IMR-90 (cell line): Measurements from ENCODE around the gene PLXDC2. TPM values are rescaled to one million over a fixed set of nuclear protein-coding genes. Genes with fewer than 3 reads are reported as not detected.

Source experiments
- ATAC-seq: fragments of 200-7000 bp; cut with Tn5 transposase; 2 replicates; pipeline ENCODE4 v1.9.1; 2020; ENCODE audit warnings: low read depth, mild to moderate bottlenecking, moderate library complexity
- BruUV-seq: library from RNA; stranded (reverse); fragments of 400-500 nt; replicated peaks from 2 replicates; lab custom pipeline; 2021; lab: Mats Ljungman, UMichigan
- CTCF ChIA-PET: fragments of 300-600 bp; formaldehyde crosslinking; extraction: SDS; loops from one replicate; lab custom pipeline; 2021; ENCODE audit warnings: antibody characterized with exemption; lab: Yijun Ruan, JAX
- POLR2A ChIA-PET: fragments of 300-600 bp; sonication (Branson Sonifier 250); formaldehyde crosslinking; loops from one replicate; lab custom pipeline; 2022; ENCODE audit warnings: antibody characterized with exemption; ENCODE audit not compliant: unreplicated experiment; lab: Charles Lee
- DNase-seq: peaks from one replicate; pipeline ENCODE4 v3.0.0; 2013
- H2AFZ ChIP-seq: replicated peaks from 2 replicates; pipeline ENCODE3; 2013; ENCODE audit warnings: low read length, mild to moderate bottlenecking; ENCODE audit not compliant: poor library complexity
- H2AK5ac ChIP-seq: 2 replicates; pipeline ENCODE4 v1.6.1; 2013; ENCODE audit warnings: low read depth, low read length, inconsistent platforms
- H2AK9ac ChIP-seq: replicated peaks from 2 replicates; pipeline ENCODE3; 2013; ENCODE audit warnings: mild to moderate bottlenecking, low read depth, low read length, moderate library complexity; ENCODE audit not compliant: poor library complexity
- H2BK120ac ChIP-seq: 2 replicates; pipeline ENCODE4 v1.6.1; 2013; ENCODE audit warnings: low read depth, low read length, inconsistent platforms
- H2BK15ac ChIP-seq: 3 replicates; pipeline ENCODE4 v1.6.1; 2013; ENCODE audit warnings: low read depth, low read length, inconsistent platforms
- H2BK20ac ChIP-seq: 2 replicates; pipeline ENCODE4 v1.6.1; 2013; ENCODE audit warnings: low read depth, mild to moderate bottlenecking, inconsistent platforms, low read length, moderate library complexity
- H2BK5ac ChIP-seq: 2 replicates; pipeline ENCODE4 v1.6.1; 2013; ENCODE audit warnings: mild to moderate bottlenecking, low read depth, low read length, inconsistent platforms; ENCODE audit not compliant: poor library complexity, severe bottlenecking
- H3K14ac ChIP-seq: replicated peaks from 2 replicates; pipeline ENCODE4 v1.6.1; 2013; ENCODE audit warnings: low read depth, low read length, inconsistent platforms
- H3K18ac ChIP-seq: 2 replicates; pipeline ENCODE4 v1.6.1; 2013; ENCODE audit warnings: low read depth, low read length, control low read depth
- H3K23ac ChIP-seq: 2 replicates; pipeline ENCODE4 v1.6.1; 2013; ENCODE audit warnings: low read depth, low read length, inconsistent platforms
- H3K27ac ChIP-seq: 2 replicates; pipeline ENCODE4 v1.5.1; 2013; ENCODE audit warnings: mild to moderate bottlenecking, control low read depth, low read length; ENCODE audit not compliant: insufficient read depth
- H3K27me3 ChIP-seq: 2 replicates; pipeline ENCODE4 v1.6.1; 2013; ENCODE audit warnings: low read length; ENCODE audit not compliant: control insufficient read depth, insufficient read depth
- H3K36me3 ChIP-seq: 2 replicates; pipeline ENCODE4 v1.6.1; 2013; ENCODE audit warnings: low read length, mixed read lengths; ENCODE audit not compliant: control insufficient read depth, insufficient read depth
- H3K4ac ChIP-seq: 2 replicates; pipeline ENCODE4 v1.6.1; 2013; ENCODE audit warnings: low read depth, low read length, inconsistent platforms
- H3K4me1 ChIP-seq: 2 replicates; pipeline ENCODE4 v1.6.1; 2013; ENCODE audit warnings: low read length, mixed read lengths; ENCODE audit not compliant: control insufficient read depth, insufficient read depth
- H3K4me2 ChIP-seq: 2 replicates; pipeline ENCODE4 v1.6.1; 2013; ENCODE audit warnings: low read depth, mild to moderate bottlenecking, control low read depth, low read length, moderate library complexity
- H3K4me3 ChIP-seq: 2 replicates; pipeline ENCODE4 v1.5.1; 2013; ENCODE audit warnings: low read depth, mild to moderate bottlenecking, control low read depth, low read length, moderate library complexity; ENCODE audit not compliant: insufficient read depth
- H3K56ac ChIP-seq: 2 replicates; pipeline ENCODE4 v1.6.1; 2013; ENCODE audit warnings: low read length, inconsistent platforms; ENCODE audit not compliant: insufficient read depth; ENCODE audit errors: extremely low read depth
- H3K79me1 ChIP-seq, 2 experiments: 2 replicates each; pipeline ENCODE4 v1.6.1; 2013; ENCODE audit warnings: low read length in 2 of 2, inconsistent platforms in 1 of 2, low read depth in 1 of 2
- H3K9ac ChIP-seq: 2 replicates; pipeline ENCODE4 v1.6.1; 2013; ENCODE audit warnings: low read depth, low read length, control low read depth
- H3K9me1 ChIP-seq: 2 replicates; pipeline ENCODE4 v1.6.1; 2013; ENCODE audit warnings: low read length, inconsistent platforms; ENCODE audit not compliant: insufficient read depth
- H3K9me3 ChIP-seq: 2 replicates; pipeline ENCODE4 v1.6.1; 2013; ENCODE audit warnings: low read length; ENCODE audit not compliant: control insufficient read depth, insufficient read depth
- H4K20me1 ChIP-seq: 2 replicates; pipeline ENCODE4 v1.6.1; 2013; ENCODE audit warnings: low read length, inconsistent platforms; ENCODE audit not compliant: insufficient read depth
- H4K5ac ChIP-seq: 2 replicates; pipeline ENCODE4 v1.6.1; 2013; ENCODE audit warnings: mild to moderate bottlenecking, low read depth, low read length, control low read depth
- H4K8ac ChIP-seq, 2 experiments: 2 replicates each; pipeline ENCODE4 v1.6.1; 2013; ENCODE audit warnings: low read depth in 2 of 2, low read length in 2 of 2, control low read depth in 1 of 2, inconsistent platforms in 1 of 2
- H4K91ac ChIP-seq: 2 replicates; pipeline ENCODE4 v1.6.1; 2013; ENCODE audit warnings: low read depth, low read length, inconsistent platforms; ENCODE audit not compliant: insufficient read depth
- CEBPB ChIP-seq: IDR thresholded peaks from 2 replicates; pipeline ENCODE4 v1.6.1; 2012; ENCODE audit warnings: low read depth, low read length, improper control_type of control experiment
- MAFK ChIP-seq: IDR thresholded peaks from 2 replicates; pipeline ENCODE4 v1.6.1; 2012; ENCODE audit warnings: low read depth, low read length, improper control_type of control experiment
- WGBS, 2 experiments: methylation state at CpG; one replicate each; pipeline versions ENCODE4 v1.1.5 to v1.1.7; 2013; ENCODE audit warnings: missing lambda C conversion rate in 2 of 2; ENCODE audit not compliant: insufficient read length in 1 of 2; ENCODE audit errors: extremely low coverage in 2 of 2; 5-methylcytosine and 5-hydroxymethylcytosine counted together
- dilution Hi-C: fragments of 300-500 bp; cut with HindIII; formaldehyde crosslinking; loops from one replicate; pipeline ENCODE4 v1.14.3; 2018; ENCODE audit warnings: low sequenced_read_pairs; ENCODE audit not compliant: unreplicated experiment
- in situ Hi-C: fragments of 300-500 bp; cut with MboI; formaldehyde crosslinking; loops from 3 replicates; pipeline ENCODE4 v1.14.3; 2019; ENCODE audit warnings: low sequenced_read_pairs, inconsistent platforms, mixed read lengths
- intact Hi-C: fragments of 100-400 bp; cut with micrococcal nuclease; formaldehyde crosslinking; loops from 2 replicates; pipeline ENCODE4 v1.10.0; 2022
- polyA plus RNA-seq, 3 experiments: library from polyadenylated mRNA; depleted of rRNA; stranded (reverse); fragments of >200 nt; gene quantifications; 2 replicates each; pipeline ENCODE4 v1.2.3, GENCODE V29; 2012; ENCODE audit warnings: low replicate concordance in 1 of 3
- total RNA-seq: library from RNA; depleted of rRNA; stranded (reverse); fragments of >200 nt; gene quantifications from 2 replicates; pipeline ENCODE4 v1.2.3, GENCODE V29; 2012
- TF ChIP-seq, protein P1 (sequence below): conservative IDR thresholded peaks from 2 replicates; pipeline ENCODE4 v1.5.1; 2012; ENCODE audit warnings: mild to moderate bottlenecking, low read depth, low read length, improper control_type of control experiment

The PLXDC2 gene
- total and polyA plus RNA-seq, 2 of the 4 experiments (the other 2 are of a cell fraction), result 3.2 to 6.1 TPM

GRCh38 chr10:20232079-20232705 lies 416.0 kb downstream of the PLXDC2 start:
- TF ChIP-seq CEBPB, result peak; percentile 70; the same call in 1 of the 2 replicates
- no peak for TF ChIP-seq MAFK
- TF ChIP-seq, protein P1, sequence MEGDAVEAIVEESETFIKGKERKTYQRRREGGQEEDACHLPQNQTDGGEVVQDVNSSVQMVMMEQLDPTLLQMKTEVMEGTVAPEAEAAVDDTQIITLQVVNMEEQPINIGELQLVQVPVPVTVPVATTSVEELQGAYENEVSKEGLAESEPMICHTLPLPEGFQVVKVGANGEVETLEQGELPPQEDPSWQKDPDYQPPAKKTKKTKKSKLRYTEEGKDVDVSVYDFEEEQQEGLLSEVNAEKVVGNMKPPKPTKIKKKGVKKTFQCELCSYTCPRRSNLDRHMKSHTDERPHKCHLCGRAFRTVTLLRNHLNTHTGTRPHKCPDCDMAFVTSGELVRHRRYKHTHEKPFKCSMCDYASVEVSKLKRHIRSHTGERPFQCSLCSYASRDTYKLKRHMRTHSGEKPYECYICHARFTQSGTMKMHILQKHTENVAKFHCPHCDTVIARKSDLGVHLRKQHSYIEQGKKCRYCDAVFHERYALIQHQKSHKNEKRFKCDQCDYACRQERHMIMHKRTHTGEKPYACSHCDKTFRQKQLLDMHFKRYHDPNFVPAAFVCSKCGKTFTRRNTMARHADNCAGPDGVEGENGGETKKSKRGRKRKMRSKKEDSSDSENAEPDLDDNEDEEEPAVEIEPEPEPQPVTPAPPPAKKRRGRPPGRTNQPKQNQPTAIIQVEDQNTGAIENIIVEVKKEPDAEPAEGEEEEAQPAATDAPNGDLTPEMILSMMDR, result no peak
- H3K4me1 ChIP-seq, result no peaks in the 10 kb centered on the region
- no peak overlapping the region for H3K23ac ChIP-seq
- no peak overlapping the region for H2AK9ac ChIP-seq
- no peaks in the 10 kb centered on the region for H3K9me1 ChIP-seq
- no peak overlapping the region for H4K91ac ChIP-seq
- dilution Hi-C loops (no loop called here), in situ Hi-C loops (no loop called here), intact Hi-C loops (no loop called here)
- no peak overlapping the region for H3K4me3 ChIP-seq
- no peaks in the 10 kb centered on the region for H4K20me1 ChIP-seq
- H2AFZ ChIP-seq, result no peak overlapping the region
- no peak overlapping the region for H2BK15ac ChIP-seq
- H4K8ac ChIP-seq, result no peak overlapping the region
- H3K18ac ChIP-seq, result no peak overlapping the region
- H3K4ac ChIP-seq, result no peak overlapping the region
- no peak overlapping the region for H4K5ac ChIP-seq
- WGBS, 2 experiments, result no CpG with 5 or more reads among the region's 2 CpGs
- ChIA-PET POLR2A (no interaction called here), CTCF (no interaction called here)
- no peak overlapping the region for H3K14ac ChIP-seq
- no peak overlapping the region for H3K9ac ChIP-seq
- no peaks in the 10 kb centered on the region for H3K9me3 ChIP-seq
- H2BK20ac ChIP-seq, result no peak overlapping the region
- DNase-seq (no peak), ATAC-seq (no peak)
- no peak overlapping the region for H2AK5ac ChIP-seq
- no peaks in the 10 kb centered on the region for H3K36me3 ChIP-seq
- H3K56ac ChIP-seq, result no peak overlapping the region
- no peak overlapping the region for H3K27ac ChIP-seq
- H3K79me1 ChIP-seq, result no peaks in the 10 kb centered on the region
- H3K4me2 ChIP-seq, result no peak overlapping the region
- H2BK5ac ChIP-seq, result no peak overlapping the region
- no peaks in the 10 kb centered on the region for H3K27me3 ChIP-seq
- no peak overlapping the region for H2BK120ac ChIP-seq
- BruUV-seq, result no TSS peak
